Vagina (tissue), 2 donors: ENCODE results near the gene CNTN1.

Experiments
- POLR2AphosphoS5 ChIP-seq, 2 donors: sonication (generic); formaldehyde crosslinking; IDR thresholded peaks; one replicate each; pipeline ENCODE4 v1.9.0; 2017; ENCODE audit warnings: antibody characterized with exemption in 2 of 2, mild to moderate bottlenecking in 2 of 2, low read depth in 1 of 2; ENCODE audit not compliant: insufficient read depth in 1 of 2
- TF ChIP-seq, protein P1 (sequence below), 3 experiments: fragments of 450-650 bp in 2 of 3; fragments of 200-600 bp in 1 of 3; sonication (generic) in 1 of 3; IDR thresholded peaks; one replicate each; pipeline ENCODE4 v1.5.1; 2017 to 2019; ENCODE audit warnings: antibody characterized with exemption in 3 of 3, mild to moderate bottlenecking in 2 of 3, moderate library complexity in 2 of 3

DNA sequence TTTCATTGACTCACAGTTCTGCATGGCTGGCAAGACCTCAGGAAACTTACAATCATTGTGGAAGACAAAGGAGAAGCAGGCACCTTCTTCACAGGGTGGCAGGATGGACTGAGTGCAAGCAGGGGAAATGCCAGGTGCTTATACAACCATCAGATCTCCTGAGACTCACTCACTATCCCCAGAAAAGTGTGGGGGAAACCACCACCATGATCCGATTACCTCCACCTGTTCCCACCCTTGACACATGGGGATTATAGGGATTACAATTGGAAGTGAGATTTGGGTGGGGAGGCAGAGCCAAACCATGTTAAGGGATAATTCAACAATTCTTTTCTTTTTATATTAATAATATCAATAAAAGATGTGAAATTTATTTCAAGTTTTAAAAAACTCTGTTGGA is 34.1 kb downstream of the CNTN1 start:
- no peak for TF ChIP-seq POLR2AphosphoS5 (IDR thresholded peaks at IDR 0.05; ENCODE audit: insufficient read depth in 1 of 2, low read depth in 1 of 2)
- TF ChIP-seq, protein P1, sequence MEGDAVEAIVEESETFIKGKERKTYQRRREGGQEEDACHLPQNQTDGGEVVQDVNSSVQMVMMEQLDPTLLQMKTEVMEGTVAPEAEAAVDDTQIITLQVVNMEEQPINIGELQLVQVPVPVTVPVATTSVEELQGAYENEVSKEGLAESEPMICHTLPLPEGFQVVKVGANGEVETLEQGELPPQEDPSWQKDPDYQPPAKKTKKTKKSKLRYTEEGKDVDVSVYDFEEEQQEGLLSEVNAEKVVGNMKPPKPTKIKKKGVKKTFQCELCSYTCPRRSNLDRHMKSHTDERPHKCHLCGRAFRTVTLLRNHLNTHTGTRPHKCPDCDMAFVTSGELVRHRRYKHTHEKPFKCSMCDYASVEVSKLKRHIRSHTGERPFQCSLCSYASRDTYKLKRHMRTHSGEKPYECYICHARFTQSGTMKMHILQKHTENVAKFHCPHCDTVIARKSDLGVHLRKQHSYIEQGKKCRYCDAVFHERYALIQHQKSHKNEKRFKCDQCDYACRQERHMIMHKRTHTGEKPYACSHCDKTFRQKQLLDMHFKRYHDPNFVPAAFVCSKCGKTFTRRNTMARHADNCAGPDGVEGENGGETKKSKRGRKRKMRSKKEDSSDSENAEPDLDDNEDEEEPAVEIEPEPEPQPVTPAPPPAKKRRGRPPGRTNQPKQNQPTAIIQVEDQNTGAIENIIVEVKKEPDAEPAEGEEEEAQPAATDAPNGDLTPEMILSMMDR (IDR thresholded peaks at IDR 0.05) = no peak
